ENCODE results near the gene CYP27B1.

Gene CYP27B1

GRCh38 chr12:57737467-57738460 lies 29.1 kb downstream of the CYP27B1 start:
- Histone ChIP-seq H3K9me3 (ENCODE audit: control insufficient read depth, low read length) (no peaks in the 10 kb centered on the region), H3K4me1 (peaks cover 14% of the 10 kb centered on the region), H3K27me3 (ENCODE audit: control insufficient read depth, insufficient read depth, low read length) (no peaks in the 10 kb centered on the region), H3K79me2 (no peaks in the 10 kb centered on the region), H3K4me2 (ENCODE audit: low read length) (peak overlapping the region; percentile 45), H3K9ac (no peak overlapping the region), H3K27ac (no peak overlapping the region), H3K36me3 (ENCODE audit: control insufficient read depth, insufficient read depth, low read length) (no peaks in the 10 kb centered on the region), H3K4me3 (ENCODE audit: low read depth, low read length) (no peak overlapping the region), H2AFZ (peak overlapping the region; percentile 53)
- TF ChIP-seq CTCF (IDR thresholded peaks at IDR 0.05) = peak; percentile 30

GRCh38 chr12:57736741-57737466 lies 30.0 kb downstream of the CYP27B1 start:
- Histone ChIP-seq H3K4me2 (ENCODE audit: low read length) (no peak overlapping the region), H3K27ac (no peak overlapping the region), H3K27me3 (ENCODE audit: control insufficient read depth, insufficient read depth, low read length) (no peaks in the 10 kb centered on the region), H3K4me1 (peaks cover 14% of the 10 kb centered on the region), H3K4me3 (ENCODE audit: low read depth, low read length) (no peak overlapping the region), H3K36me3 (ENCODE audit: control insufficient read depth, insufficient read depth, low read length) (no peaks in the 10 kb centered on the region), H3K9ac (no peak overlapping the region), H2AFZ (peak overlapping the region; percentile 51), H3K9me3 (ENCODE audit: control insufficient read depth, low read length) (no peaks in the 10 kb centered on the region), H3K79me2 (no peaks in the 10 kb centered on the region)
- no peak for TF ChIP-seq CTCF (IDR thresholded peaks at IDR 0.05)

GRCh38 chr12:57735952-57736740 lies 30.7 kb downstream of the CYP27B1 start:
- no peaks in the 10 kb centered on the region for H3K27me3 ChIP-seq (ENCODE audit: control insufficient read depth, insufficient read depth, low read length)
- no peaks in the 10 kb centered on the region for H3K36me3 ChIP-seq (ENCODE audit: control insufficient read depth, insufficient read depth, low read length)
- no peak overlapping the region for H3K4me2 ChIP-seq (ENCODE audit: low read length)
- no peaks in the 10 kb centered on the region for H3K79me2 ChIP-seq
- TF ChIP-seq CTCF (IDR thresholded peaks at IDR 0.05) = peak; percentile 26
- H3K9me3 ChIP-seq (ENCODE audit: control insufficient read depth, low read length) = no peaks in the 10 kb centered on the region
- no peak overlapping the region for H3K27ac ChIP-seq
- H2AFZ ChIP-seq = peak overlapping the region; percentile 51
- no peak overlapping the region for H3K9ac ChIP-seq
- no peak overlapping the region for H3K4me3 ChIP-seq (ENCODE audit: low read depth, low read length)
- H3K4me1 ChIP-seq = peaks cover 14% of the 10 kb centered on the region

- Histone ChIP-seq H3K27me3 (ENCODE audit: control insufficient read depth, insufficient read depth, low read length) (no peaks in the 10 kb centered on the region), H3K4me3 (ENCODE audit: low read depth, low read length) (no peak overlapping the region), H3K9me3 (ENCODE audit: control insufficient read depth, low read length) (no peaks in the 10 kb centered on the region), H3K4me2 (ENCODE audit: low read length) (no peak overlapping the region), H2AFZ (no peak overlapping the region), H3K4me1 (peaks cover 14% of the 10 kb centered on the region), H3K79me2 (no peaks in the 10 kb centered on the region), H3K9ac (no peak overlapping the region), H3K36me3 (ENCODE audit: control insufficient read depth, insufficient read depth, low read length) (no peaks in the 10 kb centered on the region), H3K27ac (no peak overlapping the region)
- TF ChIP-seq CTCF (IDR thresholded peaks at IDR 0.05) = no peak
These were observed 31.6 kb downstream of the CYP27B1 start for GRCh38 chr12:57735198-57735855.
